Upper lobe of right lung (tissue), 1 donor: ENCODE results near the gene ENPP3. TPM values are rescaled to one million over a fixed set of nuclear protein-coding genes. Genes with fewer than 3 reads are reported as not detected.

Source experiments
- ATAC-seq: fragments of 200-7000 bp; cut with Tn5 transposase; one replicate; pipeline ENCODE4 v1.9.1; 2020; ENCODE audit warnings: mild to moderate bottlenecking, moderate library complexity
- DNase-seq: peaks from one replicate; pipeline ENCODE4 v3.0.0-alpha.2; 2020
- H3K27ac ChIP-seq: fragments of 200-600 bp; one replicate; pipeline ENCODE4 v1.8.0; 2022
- H3K27me3 ChIP-seq: fragments of 200-600 bp; one replicate; pipeline ENCODE4 v1.8.0; 2022; ENCODE audit warnings: mild to moderate bottlenecking
- H3K36me3 ChIP-seq: fragments of 200-600 bp; one replicate; pipeline ENCODE4 v1.8.0; 2022
- H3K4me1 ChIP-seq: fragments of 200-600 bp; one replicate; pipeline ENCODE4 v1.8.0; 2022
- H3K4me3 ChIP-seq: fragments of 200-600 bp; one replicate; pipeline ENCODE4 v1.8.0; 2022; ENCODE audit warnings: mild to moderate bottlenecking
- H3K9me3 ChIP-seq: fragments of 200-600 bp; one replicate; pipeline ENCODE4 v1.8.0; 2022
- CTCF ChIP-seq: fragments of 200-600 bp; IDR thresholded peaks from one replicate; pipeline ENCODE4 v1.8.0; 2022; ENCODE audit warnings: antibody characterized with exemption
- intact Hi-C: fragments of 100-400 bp; cut with DNase I; formaldehyde crosslinking; loops from one replicate; pipeline ENCODE4 v1.11.0; 2022
- total RNA-seq: library from RNA; stranded (reverse); fragmentation: NEBNext Ultra II Directional; extraction: Animal tissue kit (Norgen Biotek cat#: 25700); gene quantifications from one replicate; pipeline ENCODE4 v1.2.1, GENCODE V29; 2021
- donor health status: DM: no; HTN: yes; CAD: no; lungs with severe emphysema.

ENPP3 gene
- total RNA-seq, 1 donor from 2014 or later, result 0.87 TPM

GRCh38 chr6:131688286-131688685 is 51.2 kb downstream of the ENPP3 start:
- Histone ChIP-seq H3K9me3 (no peaks in the 10 kb centered on the region), H3K27ac (no peak overlapping the region), H3K4me3 (no peak overlapping the region), H3K4me1 (no peaks in the 10 kb centered on the region), H3K27me3 (no peaks in the 10 kb centered on the region), H3K36me3 (no peaks in the 10 kb centered on the region)
- intact Hi-C loops, result no loop called here
- DNase-seq (no peak), ATAC-seq (no peak)
- no peak for TF ChIP-seq CTCF

- no peak for TF ChIP-seq CTCF
- H3K36me3 ChIP-seq, result no peaks in the 10 kb centered on the region
- no peak overlapping the region for H3K4me3 ChIP-seq
- H3K4me1 ChIP-seq, result no peaks in the 10 kb centered on the region
- intact Hi-C loops, result loop anchor here (10.0 kb wide), 1 partner anchor 213 kb away; no protein-coding TSS in a partner anchor
- no peaks in the 10 kb centered on the region for H3K9me3 ChIP-seq
- no peak for ATAC-seq
- DNase-seq, result no peak
- H3K27ac ChIP-seq, result no peak overlapping the region
- H3K27me3 ChIP-seq, result no peaks in the 10 kb centered on the region
These were observed 54.9 kb downstream of the ENPP3 start for GRCh38 chr6:131692031-131692430.

GRCh38 chr6:131692589-131692988 is 55.5 kb downstream of the ENPP3 start:
- no peak for ATAC-seq
- H3K36me3 ChIP-seq, result no peaks in the 10 kb centered on the region
- no peaks in the 10 kb centered on the region for H3K4me1 ChIP-seq
- no peaks in the 10 kb centered on the region for H3K27me3 ChIP-seq
- no peak overlapping the region for H3K4me3 ChIP-seq
- no peaks in the 10 kb centered on the region for H3K9me3 ChIP-seq
- DNase-seq, result no peak
- intact Hi-C loops, result loop anchor here (10.0 kb wide), 1 partner anchor 212 kb away; no protein-coding TSS in a partner anchor
- no peak overlapping the region for H3K27ac ChIP-seq
- TF ChIP-seq CTCF, result no peak

- TF ChIP-seq CTCF, result no peak
- no peaks in the 10 kb centered on the region for H3K36me3 ChIP-seq
- H3K4me1 ChIP-seq, result no peaks in the 10 kb centered on the region
- no peaks in the 10 kb centered on the region for H3K27me3 ChIP-seq
- ATAC-seq (no peak), DNase-seq (no peak)
- no peak overlapping the region for H3K4me3 ChIP-seq
- intact Hi-C loops, result loop anchor here (10.0 kb wide), 1 partner anchor 211 kb away; no protein-coding TSS in a partner anchor
- H3K27ac ChIP-seq, result no peak overlapping the region
- no peaks in the 10 kb centered on the region for H3K9me3 ChIP-seq
These were observed 56.3 kb downstream of the ENPP3 start for GRCh38 chr6:131693384-131693783.

GRCh38 chr6:131694832-131695426 is 57.8 kb downstream of the ENPP3 start:
- TF ChIP-seq CTCF, result peak; percentile 79
- Histone ChIP-seq H3K9me3 (no peaks in the 10 kb centered on the region), H3K27me3 (no peaks in the 10 kb centered on the region), H3K4me1 (no peaks in the 10 kb centered on the region), H3K36me3 (no peaks in the 10 kb centered on the region), H3K27ac (no peak overlapping the region), H3K4me3 (no peak overlapping the region)
- DNase-seq (no peak), ATAC-seq (peak; percentile 88)
- intact Hi-C loops, result loop anchor here (10.0 kb wide), 1 partner anchor 210 kb away; no protein-coding TSS in a partner anchor
